GM23338 (cell line): ENCODE data around the gene EXOC3L1.

Experiments used
- EZH2 ChIP-seq: fragments of 200-600 bp; sonication (generic); IDR thresholded peaks from one replicate; pipeline ENCODE4 v1.8.0; 2017; ENCODE audit warnings: antibody characterized with exemption, mild to moderate bottlenecking, low read depth; ENCODE audit not compliant: unreplicated experiment
- NANOG ChIP-seq: IDR thresholded peaks from 2 replicates; pipeline ENCODE4 v1.6.1; 2016; ENCODE audit warnings: antibody characterized with exemption, borderline replicate concordance
- POLR2AphosphoS5 ChIP-seq: IDR thresholded peaks from 2 replicates; pipeline ENCODE4 v1.6.1; 2016; ENCODE audit warnings: antibody characterized with exemption, low read depth
- ZNF114 ChIP-seq: fragments of 250-450 bp; sonication (Bioruptor Pico); IDR thresholded peaks from 2 replicates; pipeline ENCODE4 v1.5.0; 2020; ENCODE audit warnings: mild to moderate bottlenecking, moderate library complexity
- TF ChIP-seq, protein P1 (sequence below), 2 experiments: fragments of 200-600 bp in 1 of 2; sonication (generic) in 1 of 2; conservative IDR thresholded peaks; 2 replicates each; pipeline versions ENCODE4 v1.5.1 to v1.6.1; 2016 to 2017; ENCODE audit warnings: antibody characterized with exemption in 2 of 2, low read depth in 2 of 2, mild to moderate bottlenecking in 2 of 2, moderate library complexity in 1 of 2

DNA sequence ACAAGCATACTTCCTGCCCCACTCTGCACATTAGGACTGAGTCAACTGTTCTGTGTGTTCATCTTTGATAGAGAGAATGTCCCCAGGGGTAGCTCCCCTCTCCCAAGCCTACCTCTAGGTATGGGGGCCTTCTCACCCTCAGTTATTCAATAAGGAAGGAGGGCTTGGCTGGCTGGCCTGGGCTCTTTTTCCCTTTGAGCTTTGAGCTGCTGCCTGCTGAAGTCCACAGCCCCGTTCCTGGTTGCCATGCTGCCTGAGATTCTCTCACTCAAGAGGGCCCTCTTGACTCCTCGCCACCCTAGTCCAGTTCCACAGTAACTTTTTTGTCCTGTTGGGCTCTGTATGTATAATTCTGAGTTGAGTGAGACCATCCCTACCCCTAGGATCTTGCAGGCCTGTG is 44.2 kb downstream of the EXOC3L1 start:
- TF ChIP-seq, protein P1, sequence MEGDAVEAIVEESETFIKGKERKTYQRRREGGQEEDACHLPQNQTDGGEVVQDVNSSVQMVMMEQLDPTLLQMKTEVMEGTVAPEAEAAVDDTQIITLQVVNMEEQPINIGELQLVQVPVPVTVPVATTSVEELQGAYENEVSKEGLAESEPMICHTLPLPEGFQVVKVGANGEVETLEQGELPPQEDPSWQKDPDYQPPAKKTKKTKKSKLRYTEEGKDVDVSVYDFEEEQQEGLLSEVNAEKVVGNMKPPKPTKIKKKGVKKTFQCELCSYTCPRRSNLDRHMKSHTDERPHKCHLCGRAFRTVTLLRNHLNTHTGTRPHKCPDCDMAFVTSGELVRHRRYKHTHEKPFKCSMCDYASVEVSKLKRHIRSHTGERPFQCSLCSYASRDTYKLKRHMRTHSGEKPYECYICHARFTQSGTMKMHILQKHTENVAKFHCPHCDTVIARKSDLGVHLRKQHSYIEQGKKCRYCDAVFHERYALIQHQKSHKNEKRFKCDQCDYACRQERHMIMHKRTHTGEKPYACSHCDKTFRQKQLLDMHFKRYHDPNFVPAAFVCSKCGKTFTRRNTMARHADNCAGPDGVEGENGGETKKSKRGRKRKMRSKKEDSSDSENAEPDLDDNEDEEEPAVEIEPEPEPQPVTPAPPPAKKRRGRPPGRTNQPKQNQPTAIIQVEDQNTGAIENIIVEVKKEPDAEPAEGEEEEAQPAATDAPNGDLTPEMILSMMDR (conservative IDR thresholded peaks at IDR 0.05; ENCODE audit: low read depth in 2 of 2), result no peak
- TF ChIP-seq ZNF114 (CRISPR knock-in tag) (no peak), POLR2AphosphoS5 (no peak), EZH2 (no peak), NANOG (no peak)
